Activated T-cell treated with anti-CD3 and anti-CD28 coated beads, Interleukin-2, amount 50 U/mL, for 72 hours (primary cell): Measurements from ENCODE around the gene NACA2. TPM values are rescaled to one million over a fixed set of nuclear protein-coding genes. Genes with fewer than 3 reads are reported as not detected.

Experiments used
- ATAC-seq, 2 donors: fragments of 150-1000 bp; cut with Tn5 transposase; replicated peaks in 1 of 2; 2 replicates each; pipeline ENCODE4 v1.10.0; 2021; ENCODE audit warnings: moderate library complexity in 2 of 2, mild to moderate bottlenecking in 1 of 2
- DNase-seq, 2 donors: peaks; one replicate each; pipeline ENCODE4 v3.0.0; 2021 to 2022; ENCODE audit warnings: mixed read lengths in 1 of 2
- H3K27ac Mint-ChIP-seq: one replicate; pipeline ENCODE4 v1.8.0; 2022; ENCODE audit warnings: mild to moderate bottlenecking, moderate library complexity, mixed read lengths
- H3K27me3 Mint-ChIP-seq: one replicate; pipeline ENCODE4 v1.8.0; 2022; ENCODE audit warnings: low read depth, mixed read lengths
- H3K36me3 Mint-ChIP-seq, 2 donors: one replicate each; pipeline ENCODE4 v1.8.0; 2022; ENCODE audit warnings: mixed read lengths in 2 of 2, mild to moderate bottlenecking in 1 of 2; ENCODE audit not compliant: insufficient read depth in 2 of 2
- H3K4me1 Mint-ChIP-seq: one replicate; pipeline ENCODE4 v1.8.0; 2022; ENCODE audit warnings: low read depth, mixed read lengths
- H3K4me3 Mint-ChIP-seq, 2 donors: one replicate each; pipeline ENCODE4 v1.8.0; 2022; ENCODE audit warnings: mild to moderate bottlenecking in 2 of 2, mixed read lengths in 2 of 2, moderate library complexity in 2 of 2
- H3K9me3 Mint-ChIP-seq, 2 donors: one replicate each; pipeline ENCODE4 v1.8.0; 2022; ENCODE audit warnings: mixed read lengths in 2 of 2
- total RNA-seq, 2 donors: library from RNA; stranded (reverse); gene quantifications; one replicate each; pipeline ENCODE4 v1.2.3, GENCODE V29; 2022

Gene NACA2
- total RNA-seq, 2 donors from 2014 or later = not detected

GRCh38 chr17:61551255-61551742 is 39.7 kb downstream of the NACA2 start:
- Mint-ChIP-seq H3K4me3 (no peak overlapping the region), H3K27ac (no peak overlapping the region), H3K4me1 (no peaks in the 10 kb centered on the region), H3K36me3 (no peaks in the 10 kb centered on the region), H3K27me3 (peaks cover 60% of the 10 kb centered on the region), H3K9me3 (no peaks in the 10 kb centered on the region)
- ATAC-seq = no peak
- DNase-seq = no peak

GRCh38 chr17:61547113-61547512 is 43.9 kb downstream of the NACA2 start:
- Mint-ChIP-seq H3K27ac (no peak overlapping the region), H3K27me3 (peaks cover 45% of the 10 kb centered on the region), H3K9me3 (no peaks in the 10 kb centered on the region), H3K36me3 (no peaks in the 10 kb centered on the region), H3K4me1 (no peaks in the 10 kb centered on the region), H3K4me3 (no peak overlapping the region)
- ATAC-seq = no peak
- DNase-seq = no peak

- peaks cover 2% of the 10 kb centered on the region in 2 donors for H3K9me3 Mint-ChIP-seq
- H3K36me3 Mint-ChIP-seq = peaks cover 0 to 2% of the 10 kb centered on the region in 2 donors
- H3K4me1 Mint-ChIP-seq = no peaks in the 10 kb centered on the region
- no peak overlapping the region for H3K27ac Mint-ChIP-seq
- H3K4me3 Mint-ChIP-seq = no peak overlapping the region
- peaks cover 43% of the 10 kb centered on the region for H3K27me3 Mint-ChIP-seq
- ATAC-seq = no peak
- no peak for DNase-seq
Observed at GRCh38 chr17:61545335-61545938, 45.6 kb downstream of the NACA2 start.

- Mint-ChIP-seq H3K27me3 (peaks cover 31% of the 10 kb centered on the region), H3K9me3 (peaks cover 2% of the 10 kb centered on the region in 2 donors), H3K27ac (no peak overlapping the region), H3K36me3 (peaks cover 0 to 2% of the 10 kb centered on the region in 2 donors), H3K4me1 (no peaks in the 10 kb centered on the region), H3K4me3 (no peak overlapping the region)
- no peak for ATAC-seq
- no peak for DNase-seq
Observed at GRCh38 chr17:61543786-61544415, 47.1 kb downstream of the NACA2 start.

GRCh38 chr17:61542027-61542426 is 49.0 kb downstream of the NACA2 start:
- Mint-ChIP-seq H3K27me3 (peaks cover 16% of the 10 kb centered on the region), H3K27ac (no peak overlapping the region), H3K9me3 (peaks cover 2% of the 10 kb centered on the region in 2 donors), H3K36me3 (peaks cover 0 to 2% of the 10 kb centered on the region in 2 donors), H3K4me1 (no peaks in the 10 kb centered on the region), H3K4me3 (no peak overlapping the region)
- ATAC-seq (no peak), DNase-seq (no peak)

- no peak for DNase-seq
- H3K4me3 Mint-ChIP-seq = no peak overlapping the region
- peaks cover 0 to 2% of the 10 kb centered on the region in 2 donors for H3K36me3 Mint-ChIP-seq
- H3K4me1 Mint-ChIP-seq = no peaks in the 10 kb centered on the region
- no peak overlapping the region for H3K27ac Mint-ChIP-seq
- ATAC-seq = no peak
- peaks cover 2% of the 10 kb centered on the region in 2 donors for H3K9me3 Mint-ChIP-seq
- peaks cover 7% of the 10 kb centered on the region for H3K27me3 Mint-ChIP-seq
Observed at GRCh38 chr17:61540874-61541273, 50.1 kb downstream of the NACA2 start.

Other genes with a start within 250 kb of the NACA2 start
- gene TBX2, start 191.4 kb downstream of the NACA2 start, total RNA-seq = under 1 TPM; 0.10 to 0.44 TPM
- not detected for gene TBX4, start 138.8 kb downstream of the NACA2 start, total RNA-seq